ENCODE results near the gene LRBA. TPM values are rescaled to one million over a fixed set of nuclear protein-coding genes. Genes with fewer than 3 reads are reported as not detected.

The LRBA gene
- total and polyA plus RNA-seq, 2 of the 4 experiments (the other 2 are of a cell fraction) = 10.2 to 51.6 TPM

DNA sequence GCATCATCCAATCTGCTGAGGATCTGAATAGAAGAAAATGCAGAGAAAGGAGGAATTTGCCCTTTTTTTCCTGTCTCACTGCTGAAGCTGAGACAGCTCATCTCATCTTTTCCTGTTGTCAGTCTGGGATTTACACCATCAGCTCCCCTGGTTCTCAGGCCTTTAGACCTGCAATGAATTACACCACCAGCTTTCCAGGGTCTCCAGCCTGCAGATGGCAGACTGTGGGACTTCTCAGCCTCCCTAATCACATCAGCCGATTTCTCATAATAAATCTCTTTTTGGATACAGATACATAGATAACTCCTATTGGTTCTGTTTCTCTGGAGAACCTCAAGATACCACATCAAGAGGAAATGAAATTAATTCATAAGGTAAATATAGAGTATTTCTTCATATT, 567.7 kb downstream of the LRBA start:
- H3K56ac ChIP-seq (ENCODE audit: extremely low read depth, insufficient read depth, low read length) = no peak overlapping the region
- intact Hi-C loops (cut with micrococcal nuclease) (no loop called here), dilution Hi-C loops (cut with HindIII; ENCODE audit: low sequenced_read_pairs, unreplicated experiment) (no loop called here), in situ Hi-C loops (cut with MboI; ENCODE audit: low sequenced_read_pairs) (no loop called here)
- BruUV-seq (replicated peaks) = no TSS peak
- H3K9me3 ChIP-seq (ENCODE audit: control insufficient read depth, insufficient read depth, low read length) = no peaks in the 10 kb centered on the region
- ChIA-PET CTCF (no interaction called here), POLR2A (ENCODE audit: unreplicated experiment) (no interaction called here)
- H2AK9ac ChIP-seq (replicated peaks; ENCODE audit: low read depth, low read length, poor library complexity) = no peak overlapping the region
- H3K9me1 ChIP-seq (ENCODE audit: insufficient read depth, low read length) = no peaks in the 10 kb centered on the region
- H3K4me3 ChIP-seq (ENCODE audit: insufficient read depth, low read depth, low read length) = no peak overlapping the region
- no peaks in the 10 kb centered on the region for H4K20me1 ChIP-seq (ENCODE audit: insufficient read depth, low read length)
- H2BK15ac ChIP-seq (ENCODE audit: low read depth, low read length) = no peak overlapping the region
- DNase-seq (no peak), ATAC-seq (ENCODE audit: low read depth) (no peak)
- no peak overlapping the region for H3K23ac ChIP-seq (ENCODE audit: low read depth, low read length)
- no peak overlapping the region for H2BK20ac ChIP-seq (ENCODE audit: low read depth, low read length)
- no peak overlapping the region; the same call in 1 of the 2 replicates for H3K4ac ChIP-seq (ENCODE audit: low read depth, low read length)
- H2AK5ac ChIP-seq (ENCODE audit: low read depth, low read length) = no peak overlapping the region
- H3K27ac ChIP-seq (ENCODE audit: insufficient read depth, low read length) = no peak overlapping the region
- H4K5ac ChIP-seq (ENCODE audit: low read depth, low read length) = no peak overlapping the region
- TF ChIP-seq, protein P1, sequence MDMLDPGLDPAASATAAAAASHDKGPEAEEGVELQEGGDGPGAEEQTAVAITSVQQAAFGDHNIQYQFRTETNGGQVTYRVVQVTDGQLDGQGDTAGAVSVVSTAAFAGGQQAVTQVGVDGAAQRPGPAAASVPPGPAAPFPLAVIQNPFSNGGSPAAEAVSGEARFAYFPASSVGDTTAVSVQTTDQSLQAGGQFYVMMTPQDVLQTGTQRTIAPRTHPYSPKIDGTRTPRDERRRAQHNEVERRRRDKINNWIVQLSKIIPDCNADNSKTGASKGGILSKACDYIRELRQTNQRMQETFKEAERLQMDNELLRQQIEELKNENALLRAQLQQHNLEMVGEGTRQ (IDR thresholded peaks at IDR 0.05; ENCODE audit: low read depth, low read length) = no peak
- no peak for TF ChIP-seq BHLHE40 (IDR thresholded peaks at IDR 0.05; ENCODE audit: low read depth, low read length)
- no peak for TF ChIP-seq FOS (IDR thresholded peaks at IDR 0.05; ENCODE audit: low read depth, low read length)
- no peak for TF ChIP-seq CHD1 (IDR thresholded peaks at IDR 0.05; ENCODE audit: low read depth, low read length)
- TF ChIP-seq SMC3 (IDR thresholded peaks at IDR 0.05; ENCODE audit: low read depth, low read length) = no peak
- no peak for TF ChIP-seq RCOR1 (IDR thresholded peaks at IDR 0.05; ENCODE audit: insufficient replicate concordance, low read length)
- TF ChIP-seq POLR2A (IDR thresholded peaks at IDR 0.05; ENCODE audit: low read depth, low read length) = no peak
- TF ChIP-seq MAZ (IDR thresholded peaks at IDR 0.05; ENCODE audit: borderline replicate concordance, low read depth, low read length) = no peak
- TF ChIP-seq, protein P2, sequence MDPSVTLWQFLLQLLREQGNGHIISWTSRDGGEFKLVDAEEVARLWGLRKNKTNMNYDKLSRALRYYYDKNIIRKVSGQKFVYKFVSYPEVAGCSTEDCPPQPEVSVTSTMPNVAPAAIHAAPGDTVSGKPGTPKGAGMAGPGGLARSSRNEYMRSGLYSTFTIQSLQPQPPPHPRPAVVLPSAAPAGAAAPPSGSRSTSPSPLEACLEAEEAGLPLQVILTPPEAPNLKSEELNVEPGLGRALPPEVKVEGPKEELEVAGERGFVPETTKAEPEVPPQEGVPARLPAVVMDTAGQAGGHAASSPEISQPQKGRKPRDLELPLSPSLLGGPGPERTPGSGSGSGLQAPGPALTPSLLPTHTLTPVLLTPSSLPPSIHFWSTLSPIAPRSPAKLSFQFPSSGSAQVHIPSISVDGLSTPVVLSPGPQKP (IDR thresholded peaks at IDR 0.05; ENCODE audit: borderline replicate concordance, low read depth, low read length) = no peak
- no peak for TF ChIP-seq RAD21 (IDR thresholded peaks at IDR 0.05; ENCODE audit: low read length)
- no peak for TF ChIP-seq RFX5 (IDR thresholded peaks at IDR 0.05; ENCODE audit: low read depth, low read length)
- H3K4me2 ChIP-seq (ENCODE audit: low read depth, low read length) = no peak overlapping the region
- no peak overlapping the region for H4K91ac ChIP-seq (ENCODE audit: insufficient read depth, low read depth, low read length)
- no peak overlapping the region for H3K18ac ChIP-seq (ENCODE audit: low read depth, low read length)
- H3K14ac ChIP-seq (replicated peaks; ENCODE audit: low read depth, low read length) = no peak overlapping the region
- H2BK5ac ChIP-seq (ENCODE audit: low read depth, low read length, poor library complexity, severe bottlenecking) = no peak overlapping the region
- H2AFZ ChIP-seq (replicated peaks; ENCODE audit: low read length, poor library complexity) = no peak overlapping the region
- H3K27me3 ChIP-seq (ENCODE audit: control insufficient read depth, insufficient read depth, low read length) = no peaks in the 10 kb centered on the region
- no peaks in the 10 kb centered on the region for H3K79me1 ChIP-seq (ENCODE audit: low read depth in 1 of 2, low read length in 2 of 2)
- H2BK120ac ChIP-seq (ENCODE audit: low read depth, low read length) = no peak overlapping the region
- H4K8ac ChIP-seq (ENCODE audit: low read depth in 2 of 2, low read length in 2 of 2) = no peak overlapping the region
- WGBS, 2 experiments (ENCODE audit: extremely low coverage in 2 of 2, insufficient read length in 1 of 2) = no CpG with 5 or more reads among the region's 1 CpG
- H3K4me1 ChIP-seq (ENCODE audit: control insufficient read depth, insufficient read depth, low read length) = no peaks in the 10 kb centered on the region
- H3K36me3 ChIP-seq (ENCODE audit: control insufficient read depth, insufficient read depth, low read length) = no peaks in the 10 kb centered on the region
- H3K9ac ChIP-seq (ENCODE audit: low read depth, low read length) = no peak overlapping the region
